ENCODE measurements around the gene PPFIA4.

GRCh38 chr1:203048555-203049051 lies 22.3 kb downstream of the PPFIA4 start:
- TF ChIP-seq CTCF (conservative IDR thresholded peaks at IDR 0.05 in 1 of 2, IDR thresholded peaks at IDR 0.05 in 1 of 2; ENCODE audit: extremely low read depth in 1 of 2, insufficient read depth in 1 of 2, low read depth in 1 of 2, low read length in 2 of 2) (no peak), EZH2 (IDR thresholded peaks at IDR 0.05; ENCODE audit: borderline replicate concordance, low read length) (no peak)

Measured in mammary epithelial cell (primary cell).